Measurements from ENCODE around the gene THOC2.
"Not testable (repeated sequence)": the region's sequence is repeated elsewhere in the genome, so short reads cannot be mapped to it uniquely, and the experiment has no call there.

Gene THOC2

GRCh38 chrX:123735137-123735536, 2.3 kb upstream of the THOC2 start:
- not testable (repeated sequence) for DNase-seq (ENCODE audit: low read depth in 2 of 2)

DNA sequence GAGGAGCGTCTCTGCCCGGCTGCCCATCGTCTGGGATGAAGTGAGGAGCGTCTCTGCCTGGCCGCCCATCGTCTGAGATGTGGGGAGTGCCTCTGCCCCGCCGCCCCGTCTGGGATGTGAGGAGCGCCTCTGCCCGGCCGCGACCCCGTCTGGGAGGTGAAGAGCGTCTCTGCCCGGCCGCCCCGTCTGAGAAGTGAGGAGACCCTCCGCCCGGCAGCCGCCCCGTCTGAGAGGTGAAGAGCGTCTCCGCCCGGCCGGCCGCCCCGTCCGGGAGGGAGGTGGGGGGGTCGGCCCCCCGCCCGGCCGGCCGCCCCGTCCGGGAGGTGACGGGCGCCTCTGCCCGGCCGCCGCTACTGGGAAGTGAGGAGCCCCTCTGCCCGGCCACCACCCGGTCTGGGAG, 1.2 kb upstream of the THOC2 start:
- not testable (repeated sequence) for DNase-seq (ENCODE audit: low read depth in 2 of 2)

DNA sequence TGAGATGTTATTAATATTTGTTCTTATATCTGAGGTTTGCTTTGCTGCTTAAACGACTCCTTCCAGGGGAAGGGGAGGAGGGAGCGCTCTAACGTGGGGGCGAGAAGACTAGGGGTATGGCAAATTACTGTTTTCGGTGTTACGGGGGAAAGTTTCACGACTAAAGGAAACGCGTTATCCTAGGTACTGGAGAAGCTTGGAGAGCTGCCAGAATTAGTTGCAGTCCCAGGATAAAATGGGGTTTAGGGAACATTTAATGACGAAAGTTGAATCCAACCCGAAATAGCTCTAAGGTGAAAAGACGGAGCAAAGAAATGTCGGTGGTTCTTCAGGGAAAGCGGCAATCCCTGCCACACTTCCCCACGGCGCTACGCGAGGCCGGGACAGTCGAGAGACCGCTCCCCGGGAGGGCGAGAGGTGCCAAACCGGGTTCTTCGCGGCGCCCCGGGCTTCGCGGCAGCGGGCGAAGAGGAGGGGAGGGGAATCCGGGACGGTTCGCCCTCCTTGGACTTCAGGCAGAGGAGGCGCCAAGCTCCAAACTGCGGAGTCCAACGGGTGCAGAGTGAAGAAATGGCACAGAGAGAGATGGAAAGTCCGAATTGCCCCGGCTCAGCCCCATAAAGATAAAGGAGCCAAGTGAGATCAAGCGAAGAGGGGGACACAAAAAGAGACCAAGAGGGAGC, 724 bp downstream of the THOC2 start:
- DNase-seq (ENCODE audit: low read depth in 2 of 2): no peak

GRCh38 chrX:123731258-123731986, 1.4 kb downstream of the THOC2 start:
- no peak for DNase-seq (ENCODE audit: low read depth in 2 of 2)

GRCh38 chrX:123728554-123728953, 4.3 kb downstream of the THOC2 start:
- DNase-seq (ENCODE audit: low read depth in 2 of 2): no peak

DNA sequence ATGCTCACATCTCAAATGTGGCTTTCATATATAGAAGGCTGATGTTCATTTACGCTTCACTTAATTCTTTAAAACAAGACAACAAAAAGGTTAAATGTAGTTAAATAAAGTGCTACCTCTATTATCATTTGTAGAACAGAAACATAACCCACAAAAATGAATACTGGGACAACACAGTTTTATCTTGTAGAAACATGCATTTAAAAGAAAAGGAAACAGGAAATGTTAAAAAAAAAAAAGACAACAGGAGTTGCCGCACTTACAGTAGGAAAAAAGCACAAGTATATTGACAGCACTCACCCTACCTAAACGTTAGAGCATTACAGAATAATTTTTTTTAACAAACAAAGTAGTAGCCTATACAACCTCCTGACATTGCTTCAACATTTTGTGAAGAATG, 4.8 kb downstream of the THOC2 start:
- DNase-seq (ENCODE audit: low read depth in 2 of 2): no peak

DNA sequence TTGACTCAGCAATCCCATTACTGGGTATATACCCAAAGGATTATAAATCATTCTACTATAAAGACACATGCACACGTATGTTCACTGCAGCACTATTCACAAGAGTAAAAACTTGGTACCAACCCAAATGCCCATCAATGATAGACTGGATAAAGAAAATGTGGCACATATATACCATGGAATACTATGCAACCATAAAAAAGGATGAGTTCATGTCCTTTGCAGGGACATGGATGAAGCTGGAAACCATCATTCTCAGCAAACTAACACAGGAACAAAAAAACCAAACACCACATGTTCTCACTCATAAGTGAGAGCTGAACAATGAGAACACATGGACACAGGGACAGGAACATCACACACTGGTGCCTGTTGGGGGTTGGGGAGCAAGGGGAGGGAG, 10.7 kb downstream of the THOC2 start:
- DNase-seq (ENCODE audit: low read depth in 2 of 2): not testable (repeated sequence)

DNA sequence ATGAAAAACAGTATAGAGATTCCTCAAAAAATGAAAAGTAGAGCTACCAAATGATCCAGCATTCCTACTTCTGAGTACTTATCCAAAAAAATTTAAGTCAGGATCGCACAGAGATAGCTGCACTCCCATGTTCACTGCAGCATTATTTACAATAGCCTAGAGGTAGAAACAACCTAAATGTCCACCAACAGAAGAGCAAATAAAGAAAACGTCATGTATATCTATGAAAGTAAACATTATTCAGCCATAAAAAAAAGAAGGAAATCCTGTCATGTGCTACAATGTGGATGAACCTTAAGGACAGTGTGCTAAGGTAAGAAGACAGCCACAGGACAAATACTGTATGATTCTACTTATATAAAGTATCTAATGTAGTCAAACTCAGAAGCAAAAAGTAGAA, 12.4 kb downstream of the THOC2 start:
- DNase-seq (ENCODE audit: low read depth in 2 of 2): no peak

GRCh38 chrX:123713841-123714240, 19.0 kb downstream of the THOC2 start:
- no peak for DNase-seq (ENCODE audit: low read depth in 2 of 2)

DNA sequence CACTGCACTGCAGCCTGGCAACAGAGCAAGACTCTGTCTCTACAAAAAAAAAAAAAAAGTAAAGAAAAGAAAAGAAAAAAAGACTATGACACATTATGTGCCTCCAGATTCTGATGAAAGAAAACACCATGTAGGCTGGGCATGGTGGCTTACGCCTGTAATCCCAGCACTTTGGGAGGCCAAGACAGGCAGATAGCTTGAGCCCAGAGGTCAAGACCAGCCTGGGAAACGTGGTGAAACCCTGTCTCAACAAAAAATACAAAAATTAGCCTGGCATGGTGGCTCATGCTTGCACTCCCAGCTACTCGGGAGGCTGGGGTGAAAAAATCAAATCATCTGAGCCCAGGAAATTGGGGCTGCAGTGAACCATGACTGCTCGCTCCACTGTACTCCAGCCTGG, 19.4 kb downstream of the THOC2 start:
- DNase-seq (ENCODE audit: low read depth in 2 of 2): no peak

GRCh38 chrX:123711201-123711600, 21.7 kb downstream of the THOC2 start:
- DNase-seq (ENCODE audit: low read depth in 2 of 2): not testable (repeated sequence)

- no peak for DNase-seq (ENCODE audit: low read depth in 2 of 2)
These were observed 28.1 kb downstream of the THOC2 start for GRCh38 chrX:123704781-123705180.

- no peak for DNase-seq (ENCODE audit: low read depth in 2 of 2)
These were observed 33.8 kb downstream of the THOC2 start for GRCh38 chrX:123698979-123699520.

DNA sequence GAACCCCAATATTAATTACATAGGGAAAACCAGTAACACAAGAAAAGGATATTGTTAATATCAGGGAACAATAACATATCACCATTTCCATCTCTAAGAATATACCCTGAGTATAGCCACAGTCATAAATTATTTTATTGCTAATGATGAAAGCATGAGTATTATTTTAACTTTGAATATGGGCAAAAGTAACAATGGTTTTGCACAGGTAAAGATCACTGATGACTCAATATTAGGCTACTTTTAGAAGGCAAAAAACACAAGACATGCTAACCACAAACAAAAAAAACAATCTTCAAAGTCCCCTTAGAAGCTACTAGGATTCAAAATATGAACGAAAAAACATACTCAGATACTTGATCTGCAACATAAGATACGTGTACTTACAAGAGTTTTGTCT, 36.5 kb downstream of the THOC2 start:
- no peak for DNase-seq (ENCODE audit: low read depth in 2 of 2)

DNA sequence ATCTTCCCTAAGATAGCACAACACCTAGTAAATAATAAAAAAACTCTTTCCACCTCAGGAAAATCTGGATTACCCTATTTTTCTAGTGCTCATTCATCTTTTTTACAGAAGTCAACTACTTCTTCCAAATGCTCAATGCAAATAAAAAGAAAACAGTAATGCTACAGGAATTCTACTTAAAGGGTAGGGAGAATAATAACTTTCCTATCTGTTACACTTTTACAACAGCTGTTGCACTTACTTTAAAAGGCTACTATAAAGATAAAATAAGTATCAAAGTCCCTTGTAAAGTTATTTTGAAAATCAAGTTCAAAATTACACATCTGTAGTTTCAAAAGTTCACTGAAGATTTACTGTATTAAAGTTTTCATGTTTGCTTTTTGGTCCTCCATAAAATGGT, 37.6 kb downstream of the THOC2 start:
- DNase-seq (ENCODE audit: low read depth in 2 of 2): no peak

DNA sequence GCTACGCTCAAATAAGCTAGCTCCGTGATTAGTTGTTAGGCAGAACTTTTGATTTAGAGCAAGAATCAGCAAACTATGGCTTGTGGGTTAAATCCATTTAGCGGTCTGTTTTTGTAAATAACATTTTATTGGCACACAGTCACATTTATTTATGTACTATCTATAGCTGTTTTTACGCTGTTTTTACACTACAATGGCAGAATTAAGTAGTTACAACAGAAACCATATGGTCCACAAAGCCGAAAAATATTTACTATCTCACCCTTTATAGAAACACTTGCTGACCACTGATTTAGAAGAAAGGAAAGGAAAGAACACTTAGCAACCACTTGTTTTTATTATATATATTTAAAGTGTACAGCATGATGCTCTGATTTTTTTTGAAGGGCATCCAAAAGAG, 41.1 kb downstream of the THOC2 start:
- no peak for DNase-seq (ENCODE audit: low read depth in 2 of 2)

DNA sequence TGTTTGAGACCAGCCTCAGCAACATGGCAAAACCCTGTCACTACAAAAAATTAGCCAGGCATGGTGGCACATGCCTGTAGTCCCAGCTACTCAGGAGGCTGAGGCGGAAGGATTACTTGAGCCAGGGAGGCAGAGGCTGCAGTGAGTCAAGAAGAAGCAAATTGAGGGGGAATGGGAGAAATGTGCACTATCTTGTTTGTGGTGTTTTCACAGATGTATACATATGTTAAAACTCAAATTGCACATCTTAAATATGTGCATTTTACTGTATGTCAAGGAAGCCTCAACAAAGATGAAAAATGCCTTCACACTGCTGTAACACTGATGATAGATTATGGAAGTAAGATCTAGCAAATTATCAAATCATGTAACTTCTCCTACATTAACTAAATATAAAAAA, 44.3 kb downstream of the THOC2 start:
- no peak for DNase-seq (ENCODE audit: low read depth in 2 of 2)

DNA sequence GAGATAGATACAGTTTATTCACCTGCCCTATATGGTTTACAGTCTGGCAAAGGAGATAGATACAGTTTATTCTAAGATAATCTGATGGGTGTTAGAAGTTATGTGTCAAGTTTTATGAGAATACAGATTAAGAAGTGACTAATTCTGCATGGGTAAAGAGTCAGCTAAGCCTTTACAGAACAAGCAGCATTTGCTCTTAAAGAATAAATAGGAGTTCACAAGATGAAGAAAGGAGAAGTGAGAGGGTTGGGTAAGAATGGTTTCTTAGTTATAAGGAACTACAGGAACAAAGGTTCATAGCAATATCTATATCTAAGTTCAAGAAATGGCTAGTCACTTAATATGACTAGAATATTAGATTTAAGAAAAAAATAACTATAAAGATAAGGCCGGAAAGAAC, 47.6 kb downstream of the THOC2 start:
- DNase-seq (ENCODE audit: low read depth in 2 of 2): no peak

- no peak for DNase-seq (ENCODE audit: low read depth in 2 of 2)
These were observed 50.7 kb downstream of the THOC2 start for GRCh38 chrX:123682186-123682585.

DNA sequence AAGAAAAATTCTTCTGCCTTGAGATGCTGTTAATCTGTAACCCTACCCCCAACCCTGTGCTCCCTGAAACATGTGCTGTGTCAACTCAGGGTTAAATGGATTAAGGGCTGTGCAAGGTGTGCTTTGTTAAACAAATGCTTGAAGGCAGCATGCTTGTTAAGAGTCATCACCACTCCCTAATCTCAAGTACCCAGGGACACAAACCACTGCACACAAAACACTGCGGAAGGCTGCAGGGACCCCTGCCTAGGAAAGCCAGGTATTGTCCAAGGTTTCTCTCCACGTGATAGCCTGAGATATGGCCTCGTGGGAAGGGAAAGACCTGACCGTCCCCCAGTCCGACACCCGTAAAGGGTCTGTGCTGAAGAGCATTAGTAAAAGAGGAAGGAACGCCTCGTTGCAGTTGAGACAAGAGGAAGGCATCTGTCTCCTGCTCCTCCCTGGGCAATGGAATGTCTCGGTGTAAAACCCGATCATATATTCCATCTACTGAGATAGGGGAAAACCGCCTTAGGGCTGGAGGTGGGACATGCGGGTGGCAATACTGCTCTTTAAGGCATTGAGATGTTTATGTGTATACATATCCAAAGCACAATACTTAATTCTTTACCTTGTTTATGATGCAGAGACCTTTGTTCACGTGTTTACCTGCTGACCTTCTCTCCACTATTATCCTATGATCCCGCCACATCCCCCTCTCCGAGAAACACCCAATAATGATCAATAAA, 53.0 kb downstream of the THOC2 start:
- DNase-seq (ENCODE audit: low read depth in 2 of 2): not testable (repeated sequence)

DNA sequence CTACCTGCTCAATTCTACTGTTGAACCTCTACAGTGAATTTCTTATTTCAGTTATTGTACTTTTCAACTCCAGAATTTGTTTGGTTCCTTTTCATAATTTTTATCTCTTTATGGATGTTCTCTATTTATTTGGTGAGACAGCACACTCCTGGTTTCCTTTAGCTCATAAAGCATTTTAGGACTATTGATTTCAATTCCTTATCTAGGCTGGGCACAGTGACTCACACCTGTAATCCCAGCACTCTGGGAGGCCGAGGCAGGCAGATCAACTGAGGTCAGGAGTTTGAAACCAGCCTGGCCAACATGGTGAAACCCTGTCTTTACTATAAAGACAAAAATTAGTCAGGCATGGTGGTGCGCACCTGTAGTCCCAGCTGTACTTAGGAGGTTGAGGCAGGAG, 57.7 kb downstream of the THOC2 start:
- DNase-seq (ENCODE audit: low read depth in 2 of 2): no peak

DNA sequence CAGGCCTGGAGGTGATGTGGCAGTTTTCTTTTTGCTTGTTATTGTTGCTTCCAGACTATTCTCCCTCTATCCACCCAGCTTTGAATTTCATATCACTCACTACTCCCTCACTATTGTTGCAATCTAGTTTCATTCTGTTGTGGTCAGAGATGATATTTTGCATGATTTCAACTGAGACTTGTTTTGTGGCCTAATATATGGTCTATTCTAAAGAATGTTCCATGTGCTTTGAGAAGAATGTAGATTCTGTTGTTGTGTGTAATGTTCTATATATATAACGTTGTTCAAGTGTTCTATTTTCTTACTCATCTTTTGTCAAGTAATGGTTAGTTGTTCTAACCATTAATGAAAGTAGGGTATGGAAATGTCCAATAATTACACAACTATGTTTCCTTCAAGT, 59.0 kb downstream of the THOC2 start:
- no peak for DNase-seq (ENCODE audit: low read depth in 2 of 2)

- DNase-seq (ENCODE audit: low read depth in 2 of 2): no peak
These were observed 67.7 kb downstream of the THOC2 start for GRCh38 chrX:123665197-123665596.

Measured in fibroblast of skin of left quadriceps (primary cell).